ENCODE results near the gene NIP7. TPM values are rescaled to one million over a fixed set of nuclear protein-coding genes. Genes with fewer than 3 reads are reported as not detected.
"Not testable (repeated sequence)": the region's sequence is repeated elsewhere in the genome, so short reads cannot be mapped to it uniquely, and the experiment has no call there.

Gene NIP7
- 72.8 and 75.8 TPM in 2 replicates for total RNA-seq (2021)
- long read RNA-seq, transcript NIP7-201 (5 exons, 2,402 nt): major isoform, 357 of 401 reads
- long read RNA-seq, transcript NIP7-202 (4 exons, 1,887 nt): minor isoform, 22 of 401 reads
- long read RNA-seq, partial matches to known transcripts: 7 of 401 reads
- long read RNA-seq, other reads (novel, unspliced or antisense): 12 of 401 reads

DNA sequence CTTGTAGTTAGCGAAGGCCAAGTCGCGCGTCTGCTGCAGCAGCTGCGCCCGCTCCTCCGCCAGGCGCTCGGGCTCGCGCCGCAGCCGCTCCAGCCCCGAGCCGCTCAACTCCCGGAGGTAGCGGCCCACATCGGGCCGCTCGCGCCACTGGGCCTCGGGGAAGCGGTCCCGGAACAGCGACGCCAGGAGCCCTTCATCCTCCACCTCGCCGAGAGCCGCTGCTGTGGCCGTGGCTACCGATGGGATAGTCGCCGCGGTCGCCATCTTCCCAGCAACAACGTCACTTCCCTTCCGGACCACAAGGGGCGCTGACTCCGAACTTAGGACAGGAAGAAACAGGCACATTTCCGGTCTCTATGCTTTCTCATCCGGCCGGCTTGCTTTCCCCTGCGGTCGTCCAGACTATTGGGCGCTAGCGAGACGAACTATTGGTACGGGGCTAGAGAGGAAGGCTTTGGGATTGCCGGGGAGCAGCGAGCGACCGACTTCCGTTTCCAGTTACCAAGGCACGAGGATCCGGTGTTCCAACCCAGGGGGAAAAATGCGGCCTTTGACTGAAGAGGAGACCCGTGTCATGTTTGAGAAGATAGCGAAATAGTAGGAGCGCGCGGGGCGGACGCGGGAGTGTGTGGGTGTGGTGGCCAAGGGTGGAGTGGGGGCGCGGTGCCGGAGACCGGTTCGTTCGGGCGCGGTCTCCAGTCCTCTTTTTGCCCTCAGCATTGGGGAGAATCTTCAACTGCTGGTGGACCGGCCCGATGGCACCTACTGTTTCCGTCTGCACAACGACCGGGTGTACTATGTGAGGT, at the start of gene NIP7, which contains the start of gene COG8:
NIP7 (plus strand) TSS at position 484 of the 806 bp plus-strand sequence; CDS start at position 542, 58 bp downstream.
COG8 (minus strand) TSS at position 276 of the 806 bp plus-strand sequence; CDS start at position 264, 12 bp downstream.
- Mint-ChIP-seq H3K27me3 (ENCODE audit: low read depth) (no peaks in the 10 kb centered on the region), H3K9me3 (no peaks in the 10 kb centered on the region), H3K4me1 (peaks cover 16 to 20% of the 10 kb centered on the region in 2 experiments), H3K27ac (peak within 1 kb of the TSS; percentile 97 to 98 (median 98)), H3K4me3 (peak within 1 kb of the TSS; percentile 92 to 98), H3K36me3 (ENCODE audit: insufficient read depth in 1 of 3, low read depth in 3 of 3) (peaks cover 25 to 67% (median 53%) of the 10 kb centered on the region in 3 experiments; a peak in 6 of 7 replicates)
- no CpG with 5 or more reads among the region's 77 CpGs for WGBS (ENCODE audit: extremely low coverage, insufficient read length, low lambda C conversion rate)
- H3K9ac ChIP-seq (ENCODE audit: extremely low read depth, insufficient read length, low read length): peak within 1 kb of the TSS; percentile 97
- no peak within 1 kb of the TSS for H2AFZ ChIP-seq (ENCODE audit: low read length)
- H2BK12ac ChIP-seq (ENCODE audit: insufficient read length, low read depth, low read length): no peak within 1 kb of the TSS
- peak within 1 kb of the TSS; percentile 74 for H3K18ac ChIP-seq (ENCODE audit: insufficient read length, low read depth, low read length)
- TF ChIP-seq, protein P1, sequence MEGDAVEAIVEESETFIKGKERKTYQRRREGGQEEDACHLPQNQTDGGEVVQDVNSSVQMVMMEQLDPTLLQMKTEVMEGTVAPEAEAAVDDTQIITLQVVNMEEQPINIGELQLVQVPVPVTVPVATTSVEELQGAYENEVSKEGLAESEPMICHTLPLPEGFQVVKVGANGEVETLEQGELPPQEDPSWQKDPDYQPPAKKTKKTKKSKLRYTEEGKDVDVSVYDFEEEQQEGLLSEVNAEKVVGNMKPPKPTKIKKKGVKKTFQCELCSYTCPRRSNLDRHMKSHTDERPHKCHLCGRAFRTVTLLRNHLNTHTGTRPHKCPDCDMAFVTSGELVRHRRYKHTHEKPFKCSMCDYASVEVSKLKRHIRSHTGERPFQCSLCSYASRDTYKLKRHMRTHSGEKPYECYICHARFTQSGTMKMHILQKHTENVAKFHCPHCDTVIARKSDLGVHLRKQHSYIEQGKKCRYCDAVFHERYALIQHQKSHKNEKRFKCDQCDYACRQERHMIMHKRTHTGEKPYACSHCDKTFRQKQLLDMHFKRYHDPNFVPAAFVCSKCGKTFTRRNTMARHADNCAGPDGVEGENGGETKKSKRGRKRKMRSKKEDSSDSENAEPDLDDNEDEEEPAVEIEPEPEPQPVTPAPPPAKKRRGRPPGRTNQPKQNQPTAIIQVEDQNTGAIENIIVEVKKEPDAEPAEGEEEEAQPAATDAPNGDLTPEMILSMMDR (conservative IDR thresholded peaks at IDR 0.05): peak; percentile 86
- peak within 1 kb of the TSS; percentile 100 for H3K4me2 ChIP-seq (ENCODE audit: insufficient read depth, insufficient read length, low read length)
- no peaks in the 10 kb centered on the region for H4K20me1 ChIP-seq (ENCODE audit: control insufficient read depth, insufficient read depth, insufficient read length)
- H3K4me1 ChIP-seq (ENCODE audit: insufficient read depth, low read length): no peaks in the 10 kb centered on the region
- no peak within 1 kb of the TSS for H2AK5ac ChIP-seq (ENCODE audit: insufficient read length, low read length)
- no peak within 1 kb of the TSS for H2BK15ac ChIP-seq (ENCODE audit: low read depth, low read length)
- peaks cover 7% of the 10 kb centered on the region for H3K23me2 ChIP-seq (ENCODE audit: insufficient read length, low read depth, low read length, poor library complexity, severe bottlenecking)
- H3K79me1 ChIP-seq (ENCODE audit: insufficient read depth, low read depth, low read length, poor library complexity, severe bottlenecking): peaks cover 16% of the 10 kb centered on the region
- no peak within 1 kb of the TSS for H3K4ac ChIP-seq (ENCODE audit: low read depth, low read length)
- H2BK5ac ChIP-seq (ENCODE audit: insufficient read length, low read length): no peak within 1 kb of the TSS
- H4K8ac ChIP-seq (replicated peaks; ENCODE audit: insufficient read length, low read depth, low read length): no peak within 1 kb of the TSS
- peak; percentile 97 for DNase-seq
- no peaks in the 10 kb centered on the region for H3K27me3 ChIP-seq (ENCODE audit: insufficient read depth, low read length)
- H3K79me2 ChIP-seq (ENCODE audit: insufficient read depth, low read length): peaks cover 5% of the 10 kb centered on the region; the same call in 1 of the 2 replicates
- peak within 1 kb of the TSS; percentile 88 for H3K14ac ChIP-seq (ENCODE audit: insufficient read depth, low read length)
- no peak within 1 kb of the TSS for H3K56ac ChIP-seq (ENCODE audit: insufficient read length, low read depth, low read length)
- no peak within 1 kb of the TSS for H3K23ac ChIP-seq (ENCODE audit: insufficient read length, low read depth, low read length)
- no peak within 1 kb of the TSS for H2BK120ac ChIP-seq (ENCODE audit: low read depth, low read length, poor library complexity, severe bottlenecking)
- no peak within 1 kb of the TSS for H4K91ac ChIP-seq (ENCODE audit: insufficient read length, low read depth, low read length)
- H3K27ac ChIP-seq (ENCODE audit: insufficient read length, low read depth, low read length): no peak within 1 kb of the TSS
- H3T11ph ChIP-seq (ENCODE audit: low read length): no peak within 1 kb of the TSS
- no peaks in the 10 kb centered on the region for H3K9me3 ChIP-seq (ENCODE audit: control insufficient read depth, low read depth, low read length)
- no peak within 1 kb of the TSS for H2BK20ac ChIP-seq (ENCODE audit: low read depth, low read length, poor library complexity, severe bottlenecking)
- no peak within 1 kb of the TSS for H4K5ac ChIP-seq (ENCODE audit: insufficient read length, low read depth, low read length)

- H3K27ac ChIP-seq (ENCODE audit: insufficient read length, low read depth, low read length); H3T11ph ChIP-seq (ENCODE audit: low read length); H3K27me3 Mint-ChIP-seq (ENCODE audit: low read depth); H3K4ac ChIP-seq (ENCODE audit: low read depth, low read length); H3K4me1 ChIP-seq (ENCODE audit: insufficient read depth, low read length); H2BK12ac ChIP-seq (ENCODE audit: insufficient read length, low read depth, low read length); H2AFZ ChIP-seq (ENCODE audit: low read length); H3K18ac ChIP-seq (ENCODE audit: insufficient read length, low read depth, low read length); H3K36me3 Mint-ChIP-seq (ENCODE audit: insufficient read depth in 1 of 3, low read depth in 3 of 3); H4K8ac ChIP-seq (replicated peaks; ENCODE audit: insufficient read length, low read depth, low read length); H3K9me3 ChIP-seq (ENCODE audit: control insufficient read depth, low read depth, low read length); H3K27ac Mint-ChIP-seq; H2AK5ac ChIP-seq (ENCODE audit: insufficient read length, low read length); H3K79me2 ChIP-seq (ENCODE audit: insufficient read depth, low read length); H3K4me3 Mint-ChIP-seq; DNase-seq; H3K23ac ChIP-seq (ENCODE audit: insufficient read length, low read depth, low read length); H3K4me1 Mint-ChIP-seq; H3K9ac ChIP-seq (ENCODE audit: extremely low read depth, insufficient read length, low read length); H3K9me3 Mint-ChIP-seq; H2BK15ac ChIP-seq (ENCODE audit: low read depth, low read length); H2BK120ac ChIP-seq (ENCODE audit: low read depth, low read length, poor library complexity, severe bottlenecking); H3K79me1 ChIP-seq (ENCODE audit: insufficient read depth, low read depth, low read length, poor library complexity, severe bottlenecking); H2BK5ac ChIP-seq (ENCODE audit: insufficient read length, low read length); H3K23me2 ChIP-seq (ENCODE audit: insufficient read length, low read depth, low read length, poor library complexity, severe bottlenecking); H3K27me3 ChIP-seq (ENCODE audit: insufficient read depth, low read length); H3K56ac ChIP-seq (ENCODE audit: insufficient read length, low read depth, low read length); H3K4me2 ChIP-seq (ENCODE audit: insufficient read depth, insufficient read length, low read length); H4K91ac ChIP-seq (ENCODE audit: insufficient read length, low read depth, low read length); H4K5ac ChIP-seq (ENCODE audit: insufficient read length, low read depth, low read length); H4K20me1 ChIP-seq (ENCODE audit: control insufficient read depth, insufficient read depth, insufficient read length); H2BK20ac ChIP-seq (ENCODE audit: low read depth, low read length, poor library complexity, severe bottlenecking); H3K14ac ChIP-seq (ENCODE audit: insufficient read depth, low read length): not testable (repeated sequence)
- no CpG with 5 or more reads among the region's 9 CpGs for WGBS (ENCODE audit: extremely low coverage, insufficient read length, low lambda C conversion rate)
Measured at GRCh38 chr16:69291657-69292056, 47.9 kb upstream of the NIP7 start.

Measured in H9 (cell line).